ENCODE measurements around the gene FLNB. TPM values are rescaled to one million over a fixed set of nuclear protein-coding genes. Genes with fewer than 3 reads are reported as not detected.
"Not testable (repeated sequence)": the region's sequence is repeated elsewhere in the genome, so short reads cannot be mapped to it uniquely, and the experiment has no call there.

Gene FLNB
- total RNA-seq, 1 donor from 2014 or later, result 303 TPM

GRCh38 chr3:58180940-58181587 lies 172.8 kb downstream of the FLNB start:
- DNase-seq (ENCODE audit: low spot score), result no peak

DNA sequence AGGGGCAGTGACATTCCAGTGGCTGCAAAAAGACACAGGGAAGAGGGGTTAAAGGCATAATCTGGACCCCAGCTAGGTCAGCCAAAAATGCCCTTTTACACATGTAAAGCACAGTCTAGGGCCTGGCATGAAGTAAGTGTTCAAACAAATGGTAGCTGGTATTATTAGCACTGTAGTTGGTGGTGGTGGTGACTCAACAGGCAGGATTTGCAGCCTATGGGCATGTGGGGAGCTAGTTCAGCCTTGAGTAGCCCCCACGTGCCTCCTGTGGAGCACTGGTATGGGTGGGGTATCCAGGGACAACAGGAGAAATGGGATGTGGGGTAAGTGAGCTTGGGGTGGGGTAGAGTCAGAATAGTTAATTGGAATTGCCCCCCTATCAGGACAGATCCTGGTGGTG lies 175.0 kb downstream of the FLNB start:
- no peak for DNase-seq (ENCODE audit: low spot score)

DNA sequence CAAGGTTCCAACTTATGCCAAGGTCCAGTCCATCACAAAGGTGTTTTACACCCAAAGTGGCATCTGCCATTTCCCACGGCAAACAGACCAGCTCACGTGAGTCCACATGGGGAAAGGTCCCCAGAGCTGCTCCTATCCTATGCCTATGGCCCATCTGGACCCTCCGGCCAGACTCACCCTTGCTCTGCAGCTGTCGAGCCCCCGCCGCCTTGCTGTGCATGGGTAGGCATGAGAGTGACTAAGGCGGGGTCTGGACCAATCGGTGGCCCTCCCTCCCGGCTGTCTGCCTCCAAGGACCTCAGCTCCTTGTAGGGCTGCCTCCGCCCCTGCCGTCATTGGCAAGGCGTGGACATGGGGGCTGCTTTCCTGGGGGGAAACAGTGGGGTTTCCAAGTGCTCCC lies 175.7 kb downstream of the FLNB start:
- no peak for DNase-seq (ENCODE audit: low spot score)

GRCh38 chr3:58184309-58184981 lies 176.2 kb downstream of the FLNB start:
- no peak for DNase-seq (ENCODE audit: low spot score)

GRCh38 chr3:58184982-58185360 lies 176.7 kb downstream of the FLNB start:
- DNase-seq (ENCODE audit: low spot score), result no peak

DNA sequence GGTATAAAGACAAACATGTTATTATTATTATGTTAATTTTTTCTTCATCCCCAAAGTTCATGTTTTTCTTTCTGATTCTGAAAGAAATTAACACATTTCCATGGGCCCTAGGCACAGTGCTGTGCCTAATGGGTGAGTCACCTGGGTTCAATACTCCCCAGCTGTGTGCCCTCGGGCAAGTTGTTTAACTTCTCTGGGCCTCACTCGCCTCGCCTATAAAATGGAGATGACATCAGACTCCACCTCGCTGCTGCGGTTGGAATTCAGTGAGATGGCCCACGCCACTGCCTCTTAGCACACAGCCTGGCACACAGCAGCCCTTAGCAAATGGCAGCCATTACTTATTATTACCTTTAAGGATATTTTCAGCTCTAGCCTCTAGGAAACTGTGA lies 179.9 kb downstream of the FLNB start:
- DNase-seq (ENCODE audit: low spot score), result no peak

DNA sequence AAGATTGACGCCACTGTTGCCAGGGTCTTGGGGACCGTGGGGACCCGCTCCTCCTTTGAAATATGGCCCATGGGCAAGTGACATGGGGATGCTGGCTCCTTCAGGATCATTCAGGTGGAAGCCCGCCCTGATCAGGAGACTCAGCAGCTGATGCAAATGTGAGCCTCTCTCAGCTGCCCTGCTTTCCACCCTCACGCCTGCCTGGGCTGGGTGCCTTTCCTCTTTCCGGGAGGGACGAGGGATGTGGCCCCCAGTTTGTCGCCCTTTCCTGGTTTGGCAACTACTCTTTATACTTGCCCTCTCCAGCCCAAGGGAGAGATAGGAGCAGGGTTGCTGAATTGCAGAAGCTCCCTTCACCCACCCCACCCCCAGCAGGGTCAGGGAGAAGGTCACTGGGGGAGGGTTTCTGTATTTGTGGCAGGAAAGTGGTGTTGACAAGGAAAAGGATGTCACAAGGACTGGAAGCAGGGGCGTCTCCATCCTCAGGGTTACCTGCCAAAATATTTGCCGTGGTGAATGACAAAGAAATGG lies 180.8 kb downstream of the FLNB start:
- no peak for DNase-seq (ENCODE audit: low spot score)

GRCh38 chr3:58189691-58190090 lies 181.5 kb downstream of the FLNB start:
- DNase-seq (ENCODE audit: low spot score), result no peak

DNA sequence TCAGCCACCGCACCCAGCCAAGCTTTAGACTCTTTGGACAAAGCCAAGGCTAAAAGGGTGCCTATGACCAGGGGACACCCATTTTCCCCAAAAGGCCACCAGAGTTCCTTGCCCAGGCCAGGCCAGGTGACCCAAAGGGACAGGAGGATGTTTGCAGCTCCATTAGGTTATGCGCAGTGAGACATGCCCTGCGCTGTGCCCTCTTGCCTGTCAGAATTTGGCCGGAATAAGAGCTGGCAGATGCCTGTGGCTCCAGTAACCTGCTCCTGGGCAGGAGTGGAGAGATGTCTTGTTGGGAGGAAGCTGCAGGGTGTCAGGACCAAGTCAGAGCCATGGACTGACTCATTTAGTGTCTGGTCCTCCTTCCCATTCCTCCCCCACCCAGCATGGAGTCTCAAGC lies 182.1 kb downstream of the FLNB start:
- DNase-seq (ENCODE audit: low spot score), result no peak

GRCh38 chr3:58190882-58191281 lies 182.7 kb downstream of the FLNB start:
- DNase-seq (ENCODE audit: low spot score), result no peak

GRCh38 chr3:58191361-58191991 lies 183.3 kb downstream of the FLNB start:
- no peak for DNase-seq (ENCODE audit: low spot score)

DNA sequence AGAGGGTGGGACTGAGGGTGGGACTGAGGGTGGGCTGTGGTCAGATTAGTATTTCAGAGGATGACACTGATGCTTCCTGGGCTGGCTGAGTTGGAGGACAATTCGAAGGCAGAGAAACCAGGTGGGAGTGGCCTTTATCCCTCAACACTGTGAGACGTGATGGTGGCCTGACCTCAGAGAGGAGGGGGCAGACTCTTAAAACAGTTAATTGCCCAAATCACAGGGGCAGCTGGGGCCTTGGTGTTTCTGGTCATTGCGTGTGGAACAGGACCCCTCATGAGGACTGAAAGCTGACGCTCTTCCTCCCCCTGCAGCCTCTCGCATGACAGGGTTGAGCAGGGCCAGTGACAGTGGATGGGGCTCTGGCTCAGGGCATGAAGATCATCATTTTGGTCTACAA lies 183.8 kb downstream of the FLNB start:
- DNase-seq (ENCODE audit: low spot score), result no peak

GRCh38 chr3:58193682-58194407 lies 185.6 kb downstream of the FLNB start:
- DNase-seq (ENCODE audit: low spot score), result no peak

DNA sequence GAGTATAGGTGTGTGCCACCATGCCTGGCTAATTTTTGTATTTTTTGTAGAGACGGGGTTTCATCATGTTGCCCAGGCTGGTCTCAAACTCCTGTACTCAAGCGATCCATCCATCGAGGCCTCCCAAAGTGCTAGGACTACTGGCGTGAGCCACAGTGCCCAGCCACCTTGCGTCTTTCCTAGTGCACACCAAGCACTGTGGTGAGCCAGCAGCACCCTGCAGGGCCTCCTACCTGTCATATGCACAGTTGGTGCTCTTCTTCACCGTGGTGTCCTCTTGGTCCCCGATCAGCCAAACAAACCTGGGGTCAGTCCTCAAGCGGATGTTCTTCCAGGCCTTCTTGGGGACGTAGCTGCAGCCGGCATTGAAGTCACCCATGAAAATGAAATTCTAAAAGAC lies 189.4 kb downstream of the FLNB start:
- no peak for DNase-seq (ENCODE audit: low spot score)

DNA sequence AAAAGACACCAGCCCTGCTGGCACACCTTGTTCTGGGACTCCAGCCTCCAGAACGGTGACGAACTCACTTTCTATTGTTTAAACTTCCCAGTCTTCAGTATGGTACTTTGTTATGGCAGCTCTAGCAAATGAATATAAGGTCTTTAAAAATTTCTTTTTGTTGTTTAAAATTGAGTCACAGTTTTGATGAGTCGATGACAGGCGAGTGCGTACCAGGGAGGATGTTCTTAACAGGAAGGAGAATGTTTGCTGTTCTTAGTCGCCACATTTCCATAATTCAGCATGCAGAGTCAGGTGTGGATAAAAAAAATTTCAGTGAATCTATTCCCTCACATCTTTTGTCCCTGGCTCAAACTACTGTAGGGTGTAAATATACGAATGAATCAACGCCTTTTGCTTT lies 190.1 kb downstream of the FLNB start:
- DNase-seq (ENCODE audit: low spot score), result no peak

DNA sequence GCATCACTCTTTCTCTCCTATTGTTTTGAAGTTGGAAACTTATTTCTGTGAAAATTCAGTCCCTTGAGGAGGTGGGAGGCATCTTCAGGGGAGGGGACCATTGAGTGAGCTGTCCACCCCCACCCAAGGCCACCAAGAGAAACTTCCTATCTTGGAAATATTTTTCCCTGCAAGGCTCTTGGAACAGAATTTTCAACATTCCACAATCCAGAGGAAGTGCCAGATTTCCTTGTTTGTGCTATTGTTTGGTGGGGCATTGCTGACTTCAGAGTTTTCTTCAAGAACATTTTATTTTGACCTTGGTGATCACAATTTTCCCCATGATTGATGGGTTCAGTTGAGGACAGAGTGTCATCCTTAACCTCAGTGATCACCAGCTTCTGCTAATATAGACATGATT lies 190.6 kb downstream of the FLNB start:
- DNase-seq (ENCODE audit: low spot score), result no peak

DNA sequence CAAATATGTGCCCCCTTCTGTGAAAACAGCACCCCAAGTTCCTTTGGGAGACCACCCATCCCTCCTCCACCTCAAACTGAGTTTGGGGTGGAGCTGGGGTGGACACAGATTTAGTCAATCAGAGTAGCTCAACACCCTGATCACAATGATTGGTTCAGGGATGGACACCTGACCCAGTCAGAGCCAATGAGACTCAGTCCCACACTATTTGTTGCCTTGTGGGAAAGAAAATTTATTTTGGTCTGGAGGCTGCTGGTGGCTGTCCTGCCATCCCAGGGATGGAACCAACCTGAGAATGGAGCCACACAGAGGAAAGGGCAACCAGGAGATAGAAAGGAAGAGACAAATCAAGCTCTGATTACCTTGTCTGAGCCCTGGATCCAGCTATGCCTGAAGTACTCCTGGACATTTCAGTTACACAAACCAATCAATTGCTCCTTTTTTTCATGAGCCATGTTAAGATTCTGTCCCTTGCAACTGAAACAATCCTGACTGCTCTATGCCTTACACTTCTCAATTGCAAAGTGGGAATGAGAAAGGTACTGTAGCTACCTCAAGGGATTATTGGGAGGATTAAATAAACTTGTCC lies 192.0 kb downstream of the FLNB start:
- no peak for DNase-seq (ENCODE audit: low spot score)

DNA sequence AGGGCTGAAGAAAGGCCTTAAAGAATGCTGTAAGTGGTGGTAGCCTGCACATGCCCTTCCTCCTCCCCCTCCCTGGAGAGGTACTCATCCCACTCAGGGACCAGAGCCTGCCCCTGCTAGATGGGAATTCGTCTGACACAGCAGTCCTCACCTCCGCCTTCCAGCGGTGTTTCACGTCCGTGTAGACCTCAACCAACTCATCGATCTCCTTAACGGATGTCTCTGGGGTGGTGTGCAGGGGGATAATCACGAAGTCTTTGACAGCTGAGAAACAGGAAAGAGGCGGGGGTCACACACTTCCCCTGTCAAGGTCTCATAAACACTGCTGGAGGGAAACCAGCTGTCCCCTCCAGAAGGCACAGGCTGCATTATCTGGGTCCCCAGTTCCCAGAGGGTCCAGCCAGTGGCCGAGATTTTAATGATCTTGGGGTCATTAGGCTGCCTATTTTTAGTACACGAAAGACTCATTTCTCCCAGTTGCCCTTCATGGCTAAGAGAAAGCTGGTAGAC lies 192.7 kb downstream of the FLNB start:
- DNase-seq (ENCODE audit: low spot score), result no peak

DNA sequence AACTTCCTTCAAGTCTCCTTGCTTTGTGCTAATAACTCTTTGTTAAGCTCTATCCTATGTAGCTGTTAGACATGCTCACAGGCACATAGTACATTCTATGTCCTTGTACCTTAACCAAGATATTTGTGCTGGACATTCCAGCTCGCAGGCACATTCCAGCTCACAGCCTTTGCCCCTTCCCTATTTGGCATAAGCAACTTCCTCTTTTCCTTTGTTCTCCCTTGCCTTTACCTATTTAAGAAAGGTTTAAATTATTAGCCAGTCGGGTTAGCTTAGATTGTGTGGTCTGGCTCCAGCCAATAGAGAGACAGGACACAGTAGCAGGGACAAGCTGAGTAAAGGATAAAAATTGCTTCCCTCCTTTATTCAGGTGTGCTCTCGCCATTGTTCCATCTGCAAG lies 193.2 kb downstream of the FLNB start:
- DNase-seq (ENCODE audit: low spot score), result not testable (repeated sequence)

DNA sequence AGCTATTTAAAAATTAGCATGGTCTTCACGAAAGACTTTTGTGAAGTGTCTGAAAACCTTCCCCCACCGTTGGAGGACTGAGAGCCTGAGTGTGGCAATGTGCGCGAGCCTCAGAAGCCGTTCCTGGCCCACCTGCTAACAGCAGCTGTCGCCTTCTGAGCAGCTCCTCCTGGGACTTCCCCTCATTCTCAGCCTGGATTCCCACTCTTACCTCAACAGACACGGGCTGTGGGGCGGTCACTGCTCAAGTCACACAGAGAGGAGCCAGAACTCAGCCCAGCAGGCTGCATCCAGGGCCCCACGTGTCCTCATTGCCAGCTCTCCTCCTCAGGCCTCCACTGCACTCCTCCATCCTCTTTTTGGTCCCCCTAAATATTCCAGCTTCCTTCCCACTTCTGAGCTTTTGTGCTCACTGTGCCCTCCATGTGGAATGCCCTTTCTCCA lies 194.7 kb downstream of the FLNB start:
- no peak for DNase-seq (ENCODE audit: low spot score)

GRCh38 chr3:58203541-58203940 lies 195.3 kb downstream of the FLNB start:
- no peak for DNase-seq (ENCODE audit: low spot score)

DNA sequence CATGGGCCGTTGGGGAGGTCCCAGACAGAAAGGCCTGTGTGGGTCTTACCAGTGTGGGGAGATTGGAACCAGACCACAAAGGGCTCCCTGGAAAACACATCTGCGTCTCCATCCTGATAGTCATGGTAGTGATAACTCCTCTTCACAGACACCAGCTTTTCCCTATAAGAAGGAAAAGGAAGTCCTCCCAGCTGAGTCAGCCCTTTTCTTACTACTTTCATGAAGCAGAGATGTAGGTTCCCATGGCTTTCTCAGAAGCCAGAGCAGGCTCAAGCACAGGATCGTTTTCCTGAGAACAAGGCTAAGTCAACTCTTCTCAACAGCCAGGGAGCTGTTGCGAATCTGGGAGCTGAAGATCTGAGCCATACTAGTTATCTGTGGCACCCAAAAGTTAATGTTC lies 196.5 kb downstream of the FLNB start:
- no peak for DNase-seq (ENCODE audit: low spot score)

Measured in ureter (tissue), 1 donor.